Measurements from ENCODE around the gene ZSCAN12. TPM values are rescaled to one million over a fixed set of nuclear protein-coding genes. Genes with fewer than 3 reads are reported as not detected.

ZSCAN12 gene
- total and polyA plus RNA-seq, 12 donors: 1.2 to 3.5 (median 2.6) TPM

DNA sequence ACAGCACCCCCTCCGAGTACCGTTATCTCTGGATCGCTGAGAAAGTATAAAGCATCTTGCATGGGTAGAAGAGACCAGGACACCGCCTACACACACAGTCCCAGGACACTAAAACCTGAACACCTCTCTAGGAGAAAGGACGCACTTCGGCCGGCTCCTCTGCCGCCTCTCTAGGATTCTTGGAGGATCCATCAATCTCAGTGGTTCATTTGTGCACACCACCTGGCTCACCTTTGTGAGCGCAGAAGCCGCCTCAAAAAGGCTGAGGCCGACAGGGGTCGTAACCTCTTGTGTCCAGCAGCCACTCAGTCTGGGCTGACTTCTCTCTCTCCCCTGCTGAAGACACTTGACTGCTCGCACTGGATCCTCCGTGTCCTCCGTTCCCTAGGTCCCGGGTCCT, 30.2 kb upstream of the ZSCAN12 start:
- ATAC-seq (no peak), DNase-seq (no peak)
- intact Hi-C loops (cut with DNase I): no loop called here
- Histone ChIP-seq H3K4me1 (no peaks in the 10 kb centered on the region), H3K36me3 (peaks cover 0 to 46% (median 0%) of the 10 kb centered on the region in 9 donors), H3K27ac (no peak overlapping the region), H3K9me3 (peaks cover 0 to 12% (median 5%) of the 10 kb centered on the region in 11 donors), H3K4me3 (no peak overlapping the region), H3K27me3 (no peaks in the 10 kb centered on the region)
- WGBS, 2 donors: 93 to 95% methylated on average over 16 of the region's 16 CpGs
- TF ChIP-seq, protein P1, sequence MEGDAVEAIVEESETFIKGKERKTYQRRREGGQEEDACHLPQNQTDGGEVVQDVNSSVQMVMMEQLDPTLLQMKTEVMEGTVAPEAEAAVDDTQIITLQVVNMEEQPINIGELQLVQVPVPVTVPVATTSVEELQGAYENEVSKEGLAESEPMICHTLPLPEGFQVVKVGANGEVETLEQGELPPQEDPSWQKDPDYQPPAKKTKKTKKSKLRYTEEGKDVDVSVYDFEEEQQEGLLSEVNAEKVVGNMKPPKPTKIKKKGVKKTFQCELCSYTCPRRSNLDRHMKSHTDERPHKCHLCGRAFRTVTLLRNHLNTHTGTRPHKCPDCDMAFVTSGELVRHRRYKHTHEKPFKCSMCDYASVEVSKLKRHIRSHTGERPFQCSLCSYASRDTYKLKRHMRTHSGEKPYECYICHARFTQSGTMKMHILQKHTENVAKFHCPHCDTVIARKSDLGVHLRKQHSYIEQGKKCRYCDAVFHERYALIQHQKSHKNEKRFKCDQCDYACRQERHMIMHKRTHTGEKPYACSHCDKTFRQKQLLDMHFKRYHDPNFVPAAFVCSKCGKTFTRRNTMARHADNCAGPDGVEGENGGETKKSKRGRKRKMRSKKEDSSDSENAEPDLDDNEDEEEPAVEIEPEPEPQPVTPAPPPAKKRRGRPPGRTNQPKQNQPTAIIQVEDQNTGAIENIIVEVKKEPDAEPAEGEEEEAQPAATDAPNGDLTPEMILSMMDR (IDR thresholded peaks at IDR 0.05): no peak

DNA sequence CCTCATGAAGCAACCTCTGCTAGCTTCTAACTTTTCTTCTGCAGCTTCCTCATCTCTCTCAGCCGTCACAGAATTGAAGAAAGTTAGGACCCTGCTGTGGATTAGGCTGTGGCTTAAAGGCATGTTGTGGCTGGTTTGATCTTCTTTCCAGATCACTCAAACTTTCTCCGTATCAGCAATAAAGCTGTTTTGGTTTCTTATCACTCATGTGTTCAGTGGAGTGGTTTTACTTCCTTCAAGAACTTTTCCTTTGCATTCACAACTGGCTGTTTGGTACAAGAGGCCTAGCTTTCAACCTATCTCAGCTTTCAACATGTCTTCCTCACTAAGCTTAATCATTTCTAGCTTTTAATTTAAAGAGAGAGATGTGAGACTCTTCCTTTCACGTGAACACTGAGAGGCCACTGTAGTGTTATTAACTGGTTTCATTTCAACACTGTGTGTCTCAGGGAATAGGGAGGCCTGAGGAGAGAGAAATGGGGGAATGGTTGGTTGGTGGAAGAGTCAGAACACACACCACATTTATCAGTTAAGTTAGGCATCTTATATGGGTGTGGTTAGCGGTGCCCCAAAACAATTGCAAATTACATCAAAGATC, 26.5 kb upstream of the ZSCAN12 start:
- 81 to 96% methylated on average over 4 of the region's 4 CpGs for WGBS, 2 donors
- Histone ChIP-seq H3K36me3 (peaks cover 0 to 43% (median 0%) of the 10 kb centered on the region in 9 donors), H3K9me3 (peaks cover 0 to 16% (median 6%) of the 10 kb centered on the region in 11 donors), H3K27ac (no peak overlapping the region), H3K4me1 (no peaks in the 10 kb centered on the region), H3K4me3 (no peak overlapping the region), H3K27me3 (no peaks in the 10 kb centered on the region)
- ATAC-seq (no peak), DNase-seq (no peak)
- intact Hi-C loops (cut with DNase I): no loop called here
- TF ChIP-seq, protein P1 (IDR thresholded peaks at IDR 0.05): no peak

DNA sequence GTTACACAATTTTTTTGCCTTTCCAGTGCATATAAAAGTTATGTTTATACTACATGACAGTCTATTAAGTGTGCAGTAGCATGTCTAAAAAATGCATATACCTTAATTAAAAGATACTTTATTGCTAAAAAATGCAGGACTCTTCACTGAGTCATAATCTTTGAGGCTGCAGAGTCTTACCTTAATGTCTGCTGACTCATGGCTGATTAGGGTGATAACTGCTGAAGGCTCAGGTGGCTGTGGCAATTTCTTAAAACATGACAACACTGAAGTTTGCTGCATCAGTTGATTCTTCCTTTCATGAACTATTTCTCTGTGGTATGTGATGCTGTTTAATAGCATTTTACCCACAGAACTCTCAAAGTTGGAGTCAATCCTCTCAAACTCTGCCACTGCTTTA, 24.6 kb upstream of the ZSCAN12 start:
- DNase-seq (no peak), ATAC-seq (no peak)
- no peak overlapping the region for H3K27ac ChIP-seq
- H3K36me3 ChIP-seq: peaks cover 0 to 47% (median 0%) of the 10 kb centered on the region in 9 donors
- no peaks in the 10 kb centered on the region for H3K27me3 ChIP-seq
- no peak overlapping the region for H3K4me3 ChIP-seq
- H3K4me1 ChIP-seq: no peaks in the 10 kb centered on the region
- peaks cover 0 to 16% (median 6%) of the 10 kb centered on the region in 11 donors for H3K9me3 ChIP-seq
- intact Hi-C loops (cut with DNase I): no loop called here
- TF ChIP-seq, protein P1 (IDR thresholded peaks at IDR 0.05): no peak

DNA sequence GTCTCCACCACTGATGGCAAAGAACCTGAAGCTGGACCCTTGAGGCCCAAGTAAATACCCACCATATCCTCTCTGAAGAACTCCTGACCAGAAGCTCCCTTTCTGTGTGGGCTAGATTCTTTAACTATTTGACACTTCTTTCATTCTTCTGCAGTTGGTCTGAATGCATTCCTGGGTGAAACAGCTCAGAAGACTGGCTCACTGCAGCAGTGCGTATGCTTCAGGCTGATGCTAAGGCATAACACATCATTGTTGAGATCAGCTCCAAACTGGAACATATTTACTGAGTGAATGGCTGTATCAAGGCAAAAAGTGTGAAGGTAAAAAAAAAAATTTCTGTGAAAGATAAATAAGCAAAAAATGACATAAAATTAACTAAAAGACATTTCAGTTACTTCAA, 24.0 kb upstream of the ZSCAN12 start:
- H3K9me3 ChIP-seq: peaks cover 0 to 16% (median 6%) of the 10 kb centered on the region in 11 donors
- no peaks in the 10 kb centered on the region for H3K27me3 ChIP-seq
- WGBS, 2 donors: 98% methylated on average over 1 of the region's 1 CpG
- H3K4me3 ChIP-seq: no peak overlapping the region
- ATAC-seq: no peak
- intact Hi-C loops (cut with DNase I): no loop called here
- H3K4me1 ChIP-seq: no peaks in the 10 kb centered on the region
- no peak overlapping the region for H3K27ac ChIP-seq
- H3K36me3 ChIP-seq: peaks cover 0 to 48% (median 0%) of the 10 kb centered on the region in 9 donors
- DNase-seq: no peak
- TF ChIP-seq, protein P1 (IDR thresholded peaks at IDR 0.05): no peak
